Measurements from ENCODE around the gene PPIL1. TPM values are rescaled to one million over a fixed set of nuclear protein-coding genes. Genes with fewer than 3 reads are reported as not detected.

PPIL1 gene
- total and polyA plus RNA-seq, 2 donors (not counting 1 experiment from before 2014, with no cell fraction given): 17.5 to 30.6 TPM

DNA sequence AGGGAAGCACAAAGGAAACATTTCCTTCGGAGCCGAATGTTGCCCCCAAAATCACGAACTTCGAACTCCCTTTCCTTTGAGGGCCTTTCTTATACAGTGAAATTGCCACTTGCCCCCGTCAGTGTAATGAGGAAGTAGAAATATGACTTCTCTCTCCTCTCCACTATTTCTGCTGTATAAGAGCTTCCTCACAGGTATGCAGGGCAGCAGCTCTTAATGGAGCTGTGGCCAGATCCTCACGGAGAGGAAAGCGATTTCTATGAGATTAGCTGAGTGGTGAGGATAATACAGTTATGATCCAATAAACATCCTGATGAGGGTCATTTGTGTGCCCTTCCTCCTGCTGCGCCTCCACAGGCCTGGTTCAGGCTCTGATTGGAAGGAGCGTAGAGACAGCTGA, 24.6 kb downstream of the PPIL1 start:
- Histone ChIP-seq H2AFZ (ENCODE audit: low read length) (no peak overlapping the region), H3K4me2 (ENCODE audit: extremely low read depth, insufficient read depth, low read length) (no peak overlapping the region), H3K27ac (ENCODE audit: insufficient read depth, low read length) (no peak overlapping the region), H3K4me3 (replicated peaks in 1 of 4; ENCODE audit: control extremely low read depth in 1 of 4, insufficient read depth in 1 of 4, low read depth in 3 of 4, low read length in 4 of 4) (no peak overlapping the region), H3K9ac (ENCODE audit: insufficient read depth, low read length) (no peak overlapping the region), H3K27me3 (ENCODE audit: control insufficient read depth, insufficient read depth, low read length) (no peaks in the 10 kb centered on the region), H3K36me3 (ENCODE audit: control insufficient read depth, insufficient read depth, low read length) (peaks cover 2% of the 10 kb centered on the region), H3K79me2 (ENCODE audit: control insufficient read depth, insufficient read depth, low read length) (no peaks in the 10 kb centered on the region), H4K20me1 (ENCODE audit: control insufficient read depth, extremely low read depth, insufficient read depth, low read length) (no peaks in the 10 kb centered on the region), H3K4me1 (ENCODE audit: control insufficient read depth, extremely low read depth, insufficient read depth, low read length) (peaks cover 12% of the 10 kb centered on the region), H3K9me3 (ENCODE audit: control insufficient read depth, insufficient read depth, low read depth, low read length) (no peaks in the 10 kb centered on the region)
- DNase-seq (ENCODE audit: low read depth in 2 of 2): no peak
- TF ChIP-seq, protein P1, sequence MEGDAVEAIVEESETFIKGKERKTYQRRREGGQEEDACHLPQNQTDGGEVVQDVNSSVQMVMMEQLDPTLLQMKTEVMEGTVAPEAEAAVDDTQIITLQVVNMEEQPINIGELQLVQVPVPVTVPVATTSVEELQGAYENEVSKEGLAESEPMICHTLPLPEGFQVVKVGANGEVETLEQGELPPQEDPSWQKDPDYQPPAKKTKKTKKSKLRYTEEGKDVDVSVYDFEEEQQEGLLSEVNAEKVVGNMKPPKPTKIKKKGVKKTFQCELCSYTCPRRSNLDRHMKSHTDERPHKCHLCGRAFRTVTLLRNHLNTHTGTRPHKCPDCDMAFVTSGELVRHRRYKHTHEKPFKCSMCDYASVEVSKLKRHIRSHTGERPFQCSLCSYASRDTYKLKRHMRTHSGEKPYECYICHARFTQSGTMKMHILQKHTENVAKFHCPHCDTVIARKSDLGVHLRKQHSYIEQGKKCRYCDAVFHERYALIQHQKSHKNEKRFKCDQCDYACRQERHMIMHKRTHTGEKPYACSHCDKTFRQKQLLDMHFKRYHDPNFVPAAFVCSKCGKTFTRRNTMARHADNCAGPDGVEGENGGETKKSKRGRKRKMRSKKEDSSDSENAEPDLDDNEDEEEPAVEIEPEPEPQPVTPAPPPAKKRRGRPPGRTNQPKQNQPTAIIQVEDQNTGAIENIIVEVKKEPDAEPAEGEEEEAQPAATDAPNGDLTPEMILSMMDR (conservative IDR thresholded peaks at IDR 0.05 in 1 of 2, IDR thresholded peaks at IDR 0.05 in 1 of 2; ENCODE audit: low read depth in 1 of 2, low read length in 2 of 2): no peak
- TF ChIP-seq EZH2 (IDR thresholded peaks at IDR 0.05; ENCODE audit: low read length, missing control alignments): no peak

DNA sequence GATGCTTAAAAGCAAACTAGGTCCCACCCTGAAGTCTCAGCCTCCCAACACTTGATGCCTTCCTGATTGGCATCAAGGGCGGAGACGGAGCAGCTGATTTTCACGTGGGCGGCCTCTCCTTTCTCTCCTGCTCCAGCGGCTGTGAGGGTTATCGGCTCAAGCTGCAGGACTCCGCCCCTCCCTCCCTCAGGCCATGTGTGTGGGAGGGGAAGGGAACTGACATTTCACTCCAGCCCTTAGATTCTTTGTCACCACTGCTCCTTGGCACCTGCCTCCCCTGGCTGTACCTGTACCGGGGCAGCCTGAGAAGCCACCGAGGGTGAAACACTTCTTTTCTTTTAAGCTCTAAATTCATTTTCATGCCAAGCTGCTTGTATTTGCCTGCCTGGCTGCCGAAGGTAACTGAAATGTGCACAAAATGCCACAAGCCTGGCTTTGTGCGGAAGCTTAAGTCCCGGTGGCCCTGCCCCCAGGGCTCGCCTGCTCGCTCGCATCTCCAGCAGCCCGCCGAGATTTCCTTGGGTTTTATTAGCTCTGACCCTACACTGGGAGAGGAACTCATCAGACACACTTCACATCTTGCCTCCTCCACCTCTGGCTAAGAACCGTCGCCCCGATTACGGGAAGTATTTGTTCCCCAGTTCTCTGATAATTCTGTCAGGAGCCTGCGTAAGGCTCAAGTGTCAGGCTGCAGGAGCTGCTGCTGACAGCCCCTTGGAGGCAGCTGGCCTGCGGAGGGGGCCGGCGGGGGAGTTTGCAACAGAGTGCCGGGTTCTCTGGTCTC, 25.8 kb downstream of the PPIL1 start:
- H3K4me3 ChIP-seq (replicated peaks in 1 of 4; ENCODE audit: control extremely low read depth in 1 of 4, insufficient read depth in 1 of 4, low read depth in 3 of 4, low read length in 4 of 4): no peak overlapping the region
- no peak overlapping the region for H2AFZ ChIP-seq (ENCODE audit: low read length)
- no peaks in the 10 kb centered on the region for H3K9me3 ChIP-seq (ENCODE audit: control insufficient read depth, insufficient read depth, low read depth, low read length)
- DNase-seq (ENCODE audit: low read depth in 2 of 2): no peak
- H3K79me2 ChIP-seq (ENCODE audit: control insufficient read depth, insufficient read depth, low read length): no peaks in the 10 kb centered on the region
- peaks cover 12% of the 10 kb centered on the region for H3K4me1 ChIP-seq (ENCODE audit: control insufficient read depth, extremely low read depth, insufficient read depth, low read length)
- TF ChIP-seq, protein P1 (conservative IDR thresholded peaks at IDR 0.05 in 1 of 2, IDR thresholded peaks at IDR 0.05 in 1 of 2; ENCODE audit: low read depth in 1 of 2, low read length in 2 of 2): no peak
- TF ChIP-seq EZH2 (IDR thresholded peaks at IDR 0.05; ENCODE audit: low read length, missing control alignments): no peak
- no peaks in the 10 kb centered on the region for H3K27me3 ChIP-seq (ENCODE audit: control insufficient read depth, insufficient read depth, low read length)
- H3K36me3 ChIP-seq (ENCODE audit: control insufficient read depth, insufficient read depth, low read length): no peaks in the 10 kb centered on the region
- H3K9ac ChIP-seq (ENCODE audit: insufficient read depth, low read length): no peak overlapping the region
- H3K27ac ChIP-seq (ENCODE audit: insufficient read depth, low read length): no peak overlapping the region
- no peak overlapping the region for H3K4me2 ChIP-seq (ENCODE audit: extremely low read depth, insufficient read depth, low read length)
- no peaks in the 10 kb centered on the region for H4K20me1 ChIP-seq (ENCODE audit: control insufficient read depth, extremely low read depth, insufficient read depth, low read length)

DNA sequence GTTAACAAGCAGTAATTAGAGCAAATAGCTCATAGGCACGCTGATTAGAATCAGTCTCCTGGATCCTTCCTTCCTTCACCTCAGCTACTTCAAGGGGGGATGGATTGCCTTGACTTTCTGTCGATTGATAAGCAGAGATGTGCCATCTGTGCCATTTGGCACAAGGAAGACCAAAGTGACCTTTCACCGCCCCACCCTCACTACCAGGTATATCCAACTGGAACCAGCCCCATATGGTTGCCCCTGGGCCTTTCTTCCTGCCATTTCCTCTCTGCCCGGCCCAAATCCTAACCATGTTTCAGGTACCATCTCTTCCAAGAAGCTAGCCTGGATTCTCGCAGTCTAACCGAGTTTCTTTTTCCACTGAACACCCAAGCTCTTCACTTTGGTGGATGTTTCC, 26.6 kb downstream of the PPIL1 start:
- Histone ChIP-seq H3K27me3 (ENCODE audit: control insufficient read depth, insufficient read depth, low read length) (no peaks in the 10 kb centered on the region), H3K79me2 (ENCODE audit: control insufficient read depth, insufficient read depth, low read length) (no peaks in the 10 kb centered on the region), H3K4me1 (ENCODE audit: control insufficient read depth, extremely low read depth, insufficient read depth, low read length) (peaks cover 7% of the 10 kb centered on the region), H3K36me3 (ENCODE audit: control insufficient read depth, insufficient read depth, low read length) (no peaks in the 10 kb centered on the region), H2AFZ (ENCODE audit: low read length) (no peak overlapping the region), H3K9me3 (ENCODE audit: control insufficient read depth, insufficient read depth, low read depth, low read length) (no peaks in the 10 kb centered on the region), H3K27ac (ENCODE audit: insufficient read depth, low read length) (no peak overlapping the region), H3K9ac (ENCODE audit: insufficient read depth, low read length) (no peak overlapping the region), H3K4me2 (ENCODE audit: extremely low read depth, insufficient read depth, low read length) (no peak overlapping the region), H4K20me1 (ENCODE audit: control insufficient read depth, extremely low read depth, insufficient read depth, low read length) (no peaks in the 10 kb centered on the region), H3K4me3 (replicated peaks in 1 of 4; ENCODE audit: control extremely low read depth in 1 of 4, insufficient read depth in 1 of 4, low read depth in 3 of 4, low read length in 4 of 4) (no peak overlapping the region)
- no peak for DNase-seq (ENCODE audit: low read depth in 2 of 2)
- TF ChIP-seq EZH2 (IDR thresholded peaks at IDR 0.05; ENCODE audit: low read length, missing control alignments): no peak

Measured in fibroblast of lung (primary cell).